HG02973 (cell line): ENCODE results near the gene EPB41L5.
"Not testable (repeated sequence)": the region's sequence is repeated elsewhere in the genome, so short reads cannot be mapped to it uniquely, and the experiment has no call there.

ENCODE experiments used
- ATAC-seq: cut with Tn5 transposase; IDR thresholded peaks from one replicate; pipeline ENCODE4 v1.9.1; 2021; ENCODE audit warnings: moderate library complexity; ENCODE audit not compliant: unreplicated experiment

Gene EPB41L5

GRCh38 chr2:120192280-120192679 is 179.4 kb downstream of the EPB41L5 start:
- ATAC-seq = no peak

GRCh38 chr2:120195553-120195952 is 182.7 kb downstream of the EPB41L5 start:
- no peak for ATAC-seq

GRCh38 chr2:120199817-120200459 is 187.1 kb downstream of the EPB41L5 start:
- not testable (repeated sequence) for ATAC-seq

GRCh38 chr2:120203251-120204021 is 190.6 kb downstream of the EPB41L5 start:
- no peak for ATAC-seq

- no peak for ATAC-seq
These were observed 191.1 kb downstream of the EPB41L5 start for GRCh38 chr2:120204022-120204405.

- no peak for ATAC-seq
These were observed 191.5 kb downstream of the EPB41L5 start for GRCh38 chr2:120204417-120204816.

- ATAC-seq = no peak
These were observed 192.2 kb downstream of the EPB41L5 start for GRCh38 chr2:120204945-120205670.

GRCh38 chr2:120206022-120206581 is 193.2 kb downstream of the EPB41L5 start:
- no peak for ATAC-seq

- no peak for ATAC-seq
These were observed 195.8 kb downstream of the EPB41L5 start for GRCh38 chr2:120208381-120209353.

- ATAC-seq = no peak
These were observed 196.8 kb downstream of the EPB41L5 start for GRCh38 chr2:120209427-120210269.

GRCh38 chr2:120210270-120210693 is 197.4 kb downstream of the EPB41L5 start:
- no peak for ATAC-seq

GRCh38 chr2:120218181-120218580 is 205.3 kb downstream of the EPB41L5 start:
- no peak for ATAC-seq

- ATAC-seq = no peak
These were observed 206.4 kb downstream of the EPB41L5 start for GRCh38 chr2:120219291-120219690.

- no peak for ATAC-seq
These were observed 206.9 kb downstream of the EPB41L5 start for GRCh38 chr2:120219766-120220165.

- no peak for ATAC-seq
These were observed 207.9 kb downstream of the EPB41L5 start for GRCh38 chr2:120220756-120221155.

- no peak for ATAC-seq
These were observed 208.7 kb downstream of the EPB41L5 start for GRCh38 chr2:120221616-120222015.

- ATAC-seq = no peak
These were observed 209.5 kb downstream of the EPB41L5 start for GRCh38 chr2:120222186-120223033.
